Measurements from ENCODE around the gene FAM118B. TPM values are rescaled to one million over a fixed set of nuclear protein-coding genes. Genes with fewer than 3 reads are reported as not detected.

Gene FAM118B
- total and polyA plus RNA-seq, 4 donors = 3.7 to 12.0 (median 6.6) TPM

GRCh38 chr11:126194121-126194543, 17.4 kb upstream of the FAM118B start:
- Histone ChIP-seq H3K27me3 (ENCODE audit: control insufficient read depth in 4 of 4, insufficient read depth in 4 of 4, low read length in 3 of 4) (no peaks in the 10 kb centered on the region), H3K4me3 (ENCODE audit: low read depth in 1 of 3, low read length in 3 of 3) (no peak overlapping the region), H3K4me1 (ENCODE audit: control insufficient read depth in 4 of 4, insufficient read depth in 4 of 4, low read length in 3 of 4) (peaks cover 0 to 10% (median 5%) of the 10 kb centered on the region in 4 donors), H3K9ac (ENCODE audit: low read depth in 1 of 2, low read length in 2 of 2) (no peak overlapping the region), H3K27ac (ENCODE audit: low read depth in 1 of 2, low read length in 2 of 2) (no peak overlapping the region), H3K36me3 (ENCODE audit: control insufficient read depth in 4 of 4, insufficient read depth in 3 of 4, low read depth in 1 of 4, low read length in 3 of 4) (peaks cover 0 to 29% (median 0%) of the 10 kb centered on the region in 4 donors), H3K9me3 (ENCODE audit: control insufficient read depth in 4 of 4, low read length in 3 of 4) (no peaks in the 10 kb centered on the region)
- TF ChIP-seq GABPA (IDR thresholded peaks at IDR 0.05 in 1 of 2, conservative IDR thresholded peaks at IDR 0.05 in 1 of 2) (no peak), RAD21 (IDR thresholded peaks at IDR 0.05) (peak; percentile 97 to 98), YY1 (IDR thresholded peaks at IDR 0.05) (no peak), CTCF (IDR thresholded peaks at IDR 0.05; ENCODE audit: low read depth, low read length, missing input control) (peak; percentile 74), HNF4A (conservative IDR thresholded peaks at IDR 0.05) (no peak), REST (IDR thresholded peaks at IDR 0.05) (no peak), FOXA2 (IDR thresholded peaks at IDR 0.05) (no peak), RXRA (IDR thresholded peaks at IDR 0.05) (no peak), ZBTB33 (IDR thresholded peaks at IDR 0.05) (no peak), NR2F2 (IDR thresholded peaks at IDR 0.05) (no peak), JUND (IDR thresholded peaks at IDR 0.05) (no peak), ATF3 (IDR thresholded peaks at IDR 0.05) (no peak), FOXA1 (IDR thresholded peaks at IDR 0.05) (no peak), HNF4G (IDR thresholded peaks at IDR 0.05) (no peak), TAF1 (conservative IDR thresholded peaks at IDR 0.05) (no peak), MAX (IDR thresholded peaks at IDR 0.05) (no peak)
- 46% methylated on average over 9 of the region's 9 CpGs for WGBS
- DNase-seq (ENCODE audit: low spot score) = peak; percentile 52

- no peak for TF ChIP-seq TAF1 (conservative IDR thresholded peaks at IDR 0.05)
- Histone ChIP-seq H3K36me3 (ENCODE audit: control insufficient read depth in 4 of 4, insufficient read depth in 3 of 4, low read depth in 1 of 4, low read length in 3 of 4) (peaks cover 0 to 35% (median 4%) of the 10 kb centered on the region in 4 donors), H3K27me3 (ENCODE audit: control insufficient read depth in 4 of 4, insufficient read depth in 4 of 4, low read length in 3 of 4) (no peaks in the 10 kb centered on the region), H3K9me3 (ENCODE audit: control insufficient read depth in 4 of 4, low read length in 3 of 4) (no peaks in the 10 kb centered on the region), H3K27ac (ENCODE audit: low read depth in 1 of 2, low read length in 2 of 2) (no peak overlapping the region), H3K4me1 (ENCODE audit: control insufficient read depth in 4 of 4, insufficient read depth in 4 of 4, low read length in 3 of 4) (peaks cover 0 to 10% (median 5%) of the 10 kb centered on the region in 4 donors), H3K4me3 (ENCODE audit: low read depth in 1 of 3, low read length in 3 of 3) (no peak overlapping the region), H3K9ac (ENCODE audit: low read depth in 1 of 2, low read length in 2 of 2) (no peak overlapping the region)
- WGBS = 92% methylated on average over 3 of the region's 3 CpGs
- no peak for DNase-seq (ENCODE audit: low spot score)
Observed at GRCh38 chr11:126195119-126195518, 16.5 kb upstream of the FAM118B start.
